ENCODE measurements around the gene UBL4A. TPM values are rescaled to one million over a fixed set of nuclear protein-coding genes. Genes with fewer than 3 reads are reported as not detected.

The UBL4A gene
- 10 to 100 TPM; 12.6 to 34.8 (median 15.5) TPM for total RNA-seq
- long read RNA-seq, partial matches to known transcripts: 0 of 4 reads
- long read RNA-seq, other reads (novel, unspliced or antisense): 1 of 4 reads

- WGBS (ENCODE audit: insufficient coverage, low coverage, low lambda C conversion rate, missing lambda C conversion rate): 30% methylated on average over 1 of the region's 95 CpGs
- no peaks in the 10 kb centered on the region for H3K4me1 ChIP-seq
- ATAC-seq: peak; percentile 28 to 50 (median 34)
Observed at GRCh38 chrX:154486396-154487207, at the start of gene UBL4A. Gene UBL4A, minus strand, starts transcription at chrX:154486615. Its CDS starts 31 bp downstream, at chrX:154486584.

GRCh38 chrX:154535892-154536291 is 49.5 kb upstream of the UBL4A start:
- WGBS (ENCODE audit: insufficient coverage, low coverage, low lambda C conversion rate, missing lambda C conversion rate): no CpG with 5 or more reads among the region's 9 CpGs
- H3K27me3 ChIP-seq: no peaks in the 10 kb centered on the region
- no peaks in the 10 kb centered on the region for H3K9me3 ChIP-seq
- H3K4me3 ChIP-seq: no peak overlapping the region
- no peak for DNase-seq
- H3K36me3 ChIP-seq: no peaks in the 10 kb centered on the region
- TF ChIP-seq CTCF (IDR thresholded peaks at IDR 0.05) (no peak), POLR2A (IDR thresholded peaks at IDR 0.05) (no peak)
- intact Hi-C loops (cut with DNase I): no loop called here
- ATAC-seq: no peak
- H3K27ac ChIP-seq: no peak overlapping the region
- peaks cover 0 to 9% (median 0%) of the 10 kb centered on the region in 4 donors for H3K4me1 ChIP-seq

More at GRCh38 chrX:154486396-154487207, at the start of gene UBL4A:
- Histone ChIP-seq H3K27ac (peak within 1 kb of the TSS; percentile 26 to 71 (median 62)), H3K4me3 (peak within 1 kb of the TSS; percentile 48 to 72 (median 60)), H3K9me3 (no peaks in the 10 kb centered on the region), H3K27me3 (no peaks in the 10 kb centered on the region), H3K36me3 (no peaks in the 10 kb centered on the region)
- peak in 2 of 3 donors; percentile 62 to 72 for DNase-seq
- TF ChIP-seq CTCF (IDR thresholded peaks at IDR 0.05) (no peak), POLR2A (IDR thresholded peaks at IDR 0.05) (peak; percentile 53)
- intact Hi-C loops (cut with DNase I): no loop called here

GRCh38 chrX:154534526-154535322 is 48.3 kb upstream of the UBL4A start:
- peak; percentile 100 for TF ChIP-seq CTCF (IDR thresholded peaks at IDR 0.05)
- no peak for TF ChIP-seq POLR2A (IDR thresholded peaks at IDR 0.05)
- Histone ChIP-seq H3K27ac (no peak overlapping the region), H3K4me3 (no peak overlapping the region), H3K36me3 (no peaks in the 10 kb centered on the region), H3K9me3 (no peaks in the 10 kb centered on the region), H3K27me3 (no peaks in the 10 kb centered on the region), H3K4me1 (peaks cover 0 to 5% (median 0%) of the 10 kb centered on the region in 4 donors)
- peak; percentile 97 to 100 (median 98) for ATAC-seq
- 5% methylated on average over 4 of the region's 34 CpGs for WGBS (ENCODE audit: insufficient coverage, low coverage, low lambda C conversion rate, missing lambda C conversion rate)
- intact Hi-C loops (cut with DNase I): loop anchor here in 1 of 2 donors (5.0 kb wide), 1 partner anchor 132 kb away; no protein-coding TSS in a partner anchor
- peak; percentile 87 to 96 (median 93) for DNase-seq

GRCh38 chrX:154532690-154533089 is 46.3 kb upstream of the UBL4A start:
- Histone ChIP-seq H3K36me3 (no peaks in the 10 kb centered on the region), H3K27me3 (no peaks in the 10 kb centered on the region), H3K9me3 (no peaks in the 10 kb centered on the region), H3K27ac (no peak overlapping the region), H3K4me3 (no peak overlapping the region), H3K4me1 (peaks cover 0 to 5% (median 0%) of the 10 kb centered on the region in 4 donors)
- TF ChIP-seq CTCF (IDR thresholded peaks at IDR 0.05) (no peak), POLR2A (IDR thresholded peaks at IDR 0.05) (no peak)
- DNase-seq (no peak), ATAC-seq (no peak)
- no CpG with 5 or more reads among the region's 23 CpGs for WGBS (ENCODE audit: insufficient coverage, low coverage, low lambda C conversion rate, missing lambda C conversion rate)
- intact Hi-C loops (cut with DNase I): loop anchor here in 1 of 2 donors (5.0 kb wide), 1 partner anchor 130 kb away; no protein-coding TSS in a partner anchor

Data from right lobe of liver (tissue), 6 donors.